Right lobe of liver (tissue), 6 donors: Measurements from ENCODE around the gene EHD1. TPM values are rescaled to one million over a fixed set of nuclear protein-coding genes. Genes with fewer than 3 reads are reported as not detected.

Experiments
- ATAC-seq, 4 donors: fragments of 200-7000 bp; cut with Tn5 transposase; one replicate each; pipeline ENCODE4 v1.9.1; 2020; ENCODE audit warnings: mild to moderate bottlenecking in 4 of 4, moderate library complexity in 4 of 4
- DNase-seq, 3 donors: peaks; one replicate each; pipeline ENCODE4 v3.0.0-alpha.2; 2020
- H3K27ac ChIP-seq, 3 donors: fragments of 200-600 bp; one replicate each; pipeline ENCODE4 v1.8.0; 2022
- H3K27me3 ChIP-seq, 2 donors: fragments of 200-600 bp; one replicate each; pipeline ENCODE4 v1.8.0; 2022
- H3K36me3 ChIP-seq, 4 donors: fragments of 200-600 bp; sonication (generic) in 1 of 4; one replicate each; pipeline versions ENCODE4 v1.5.1 to v1.8.0; 2017 to 2022; ENCODE audit warnings: control low read depth in 1 of 4
- H3K4me1 ChIP-seq, 4 donors: fragments of 200-600 bp; sonication (generic) in 1 of 4; one replicate each; pipeline versions ENCODE4 v1.5.1 to v1.8.0; 2017 to 2022; ENCODE audit warnings: control low read depth in 1 of 4
- H3K4me3 ChIP-seq, 3 donors: fragments of 200-600 bp; one replicate each; pipeline ENCODE4 v1.8.0; 2022
- H3K9me3 ChIP-seq, 4 donors: fragments of 200-600 bp; sonication (generic) in 1 of 4; one replicate each; pipeline versions ENCODE4 v1.5.1 to v1.8.0; 2017 to 2022; ENCODE audit warnings: control low read depth in 1 of 4
- CTCF ChIP-seq, 4 donors: fragments of 200-600 bp in 3 of 4; fragments of 450-650 bp in 1 of 4; IDR thresholded peaks; one replicate each; pipeline versions ENCODE4 v1.5.1 to v1.8.0; 2016 to 2022; ENCODE audit warnings: antibody characterized with exemption in 4 of 4, mild to moderate bottlenecking in 2 of 4
- POLR2A ChIP-seq: fragments of 450-650 bp; IDR thresholded peaks from one replicate; pipeline ENCODE4 v1.6.1; 2017; ENCODE audit warnings: antibody characterized with exemption, mild to moderate bottlenecking
- whole genome bisulfite sequencing: methylation state at CpG from one replicate; pipeline ENCODE4 v1.1.6; 2018; ENCODE audit warnings: low coverage, low lambda C conversion rate; ENCODE audit not compliant: insufficient coverage; ENCODE audit errors: missing lambda C conversion rate; 5-methylcytosine and 5-hydroxymethylcytosine counted together
- intact Hi-C, 2 donors: fragments of 100-400 bp; cut with DNase I; formaldehyde crosslinking; loops; one replicate each; pipeline versions ENCODE4 v1.11.2 to v1.14.1; 2022
- total RNA-seq, 6 experiments: library from RNA; depleted of rRNA in 2 of 6; stranded (reverse); fragments of >200 nt in 2 of 6; fragmentation: NEBNext Ultra II Directional in 3 of 6; extraction: Animal tissue kit (Norgen Biotek cat#: 25700) in 3 of 6; gene quantifications; one replicate each; pipeline versions ENCODE4 v1.1.0 to v1.2.4, GENCODE V29; 2016 to 2023
- donor health status: DM: no; HTN: yes; CAD: no.
- donor health status: DM: no; HTN: no; CAD: no.
- donor health status: DM: no; HTN: no; CAD: no.
- donor health status: DM: no; HTN: yes; CAD: no.
- donor health status: DM: no; HTN: yes; CAD: no.

The EHD1 gene
- total RNA-seq, 6 experiments from 2014 or later, result 18.8 to 36.1 (median 26.3) TPM

GRCh38 chr11:64843686-64844329, 34.6 kb downstream of the EHD1 start:
- Histone ChIP-seq H3K27ac (no peak overlapping the region), H3K9me3 (no peaks in the 10 kb centered on the region), H3K4me1 (peaks cover 0 to 12% (median 5%) of the 10 kb centered on the region in 4 donors), H3K36me3 (no peaks in the 10 kb centered on the region), H3K27me3 (no peaks in the 10 kb centered on the region), H3K4me3 (peak overlapping the region; percentile 41 to 50 (median 45))
- TF ChIP-seq CTCF (IDR thresholded peaks at IDR 0.05) (no peak), POLR2A (no peak)
- ATAC-seq, result no peak
- peak in 1 of 3 donors; percentile 57 for DNase-seq
- intact Hi-C loops, result loop anchor here in 1 of 2 donors (10.0 kb wide), 1 partner anchor 59 kb away; no protein-coding TSS in a partner anchor
- WGBS, result 39% methylated on average over 15 of the region's 27 CpGs

GRCh38 chr11:64842851-64843685, 35.4 kb downstream of the EHD1 start:
- Histone ChIP-seq H3K27me3 (no peaks in the 10 kb centered on the region), H3K4me1 (peaks cover 0 to 5% (median 1%) of the 10 kb centered on the region in 4 donors), H3K27ac (no peak overlapping the region), H3K9me3 (no peaks in the 10 kb centered on the region), H3K4me3 (no peak overlapping the region), H3K36me3 (no peaks in the 10 kb centered on the region)
- 78% methylated on average over 5 of the region's 19 CpGs for whole genome bisulfite sequencing
- intact Hi-C loops, result loop anchor here in 1 of 2 donors (10.0 kb wide), 1 partner anchor 58 kb away; no protein-coding TSS in a partner anchor
- TF ChIP-seq POLR2A, result no peak
- TF ChIP-seq CTCF (IDR thresholded peaks at IDR 0.05), result no peak
- ATAC-seq (no peak), DNase-seq (peak in 1 of 3 donors; percentile 56)

GRCh38 chr11:64842366-64842759, 36.1 kb downstream of the EHD1 start:
- intact Hi-C loops, result loop anchor here in 1 of 2 donors (10.0 kb wide), 1 partner anchor 58 kb away; no protein-coding TSS in a partner anchor
- H3K4me1 ChIP-seq, result peaks cover 0 to 5% (median 0%) of the 10 kb centered on the region in 4 donors
- ATAC-seq, result no peak
- no peak for DNase-seq
- no peak for TF ChIP-seq CTCF (IDR thresholded peaks at IDR 0.05)
- no peak for TF ChIP-seq POLR2A
- no peaks in the 10 kb centered on the region for H3K27me3 ChIP-seq
- no peaks in the 10 kb centered on the region for H3K9me3 ChIP-seq
- H3K36me3 ChIP-seq, result no peaks in the 10 kb centered on the region
- H3K27ac ChIP-seq, result no peak overlapping the region
- no peak overlapping the region for H3K4me3 ChIP-seq
- whole genome bisulfite sequencing, result no CpG with 5 or more reads among the region's 6 CpGs

- no peak for TF ChIP-seq POLR2A
- no peak for TF ChIP-seq CTCF (IDR thresholded peaks at IDR 0.05)
- no peak for DNase-seq
- no CpG with 5 or more reads among the region's 15 CpGs for WGBS
- Histone ChIP-seq H3K4me3 (no peak overlapping the region), H3K27me3 (no peaks in the 10 kb centered on the region), H3K36me3 (no peaks in the 10 kb centered on the region), H3K4me1 (peaks cover 0 to 5% (median 0%) of the 10 kb centered on the region in 4 donors), H3K27ac (no peak overlapping the region), H3K9me3 (no peaks in the 10 kb centered on the region)
- intact Hi-C loops, result loop anchor here in 1 of 2 donors (10.0 kb wide), 1 partner anchor 57 kb away; no protein-coding TSS in a partner anchor
- no peak for ATAC-seq
These were observed 36.6 kb downstream of the EHD1 start for GRCh38 chr11:64841592-64842365.
